ENCODE results near the gene SLC44A3.

DNA sequence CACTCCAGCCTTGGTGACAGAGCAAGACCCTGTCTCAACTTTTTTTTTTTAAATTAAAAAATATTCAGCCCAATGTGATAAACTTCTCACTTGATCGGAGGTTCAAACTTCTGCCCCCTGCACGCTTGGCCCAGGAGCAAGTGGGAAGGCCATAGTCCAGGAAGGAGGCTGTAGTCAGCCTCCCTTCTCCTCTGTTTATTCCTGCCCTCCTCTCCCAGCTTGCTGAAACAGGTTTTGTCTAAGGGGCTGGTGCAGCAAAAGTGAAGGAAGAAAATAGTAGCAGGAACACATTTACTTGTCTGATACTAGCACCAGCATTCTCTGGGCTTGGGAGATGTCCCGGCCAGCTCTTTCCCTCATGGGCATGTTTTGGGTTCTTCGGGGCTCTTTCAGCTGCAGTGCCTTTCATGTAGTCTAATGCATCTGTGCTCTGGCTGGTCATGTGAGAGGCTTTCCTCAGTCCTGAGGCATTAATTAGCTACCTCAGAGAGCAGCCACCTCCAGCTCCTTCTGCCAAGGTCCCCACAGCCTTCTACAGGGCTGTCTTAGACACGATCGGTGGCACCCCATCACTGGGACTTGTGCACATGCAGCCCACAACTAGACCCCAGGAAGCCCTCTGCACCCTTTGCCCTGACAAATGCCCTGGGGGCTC lies 12.9 kb downstream of the SLC44A3 start:
- TF ChIP-seq CTCF (IDR thresholded peaks at IDR 0.05) (no peak), EP300 (IDR thresholded peaks at IDR 0.05) (no peak)

Data from ovary (tissue), 3 donors.